Measurements from ENCODE around the gene CSTB. TPM values are rescaled to one million over a fixed set of nuclear protein-coding genes. Genes with fewer than 3 reads are reported as not detected.

CSTB gene
- total RNA-seq, 1 experiment from 2014 or later: 40.7 TPM

DNA sequence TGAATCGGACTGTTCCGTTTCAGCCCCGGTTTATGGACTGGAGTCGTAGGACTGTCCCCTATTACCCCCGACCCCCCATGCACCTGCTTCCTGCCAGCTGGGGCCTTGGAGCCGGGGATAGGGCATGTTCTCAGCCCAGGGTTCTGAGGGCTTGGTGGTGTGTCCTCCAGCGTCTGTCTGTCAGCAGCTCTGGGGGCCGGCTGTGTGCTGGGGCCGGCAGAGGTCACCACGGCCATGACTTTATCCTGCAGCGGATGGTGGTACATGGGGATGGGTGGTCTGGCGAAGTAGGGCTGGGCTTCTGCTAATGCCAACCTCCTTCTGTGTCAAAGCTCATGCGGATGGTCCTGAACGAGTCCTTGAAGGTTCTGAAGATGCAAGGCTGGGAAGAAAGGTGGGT lies 18.7 kb upstream of the CSTB start:
- no peak overlapping the region for H3T11ph ChIP-seq (ENCODE audit: low read length)
- no peak overlapping the region for H3K14ac ChIP-seq (ENCODE audit: insufficient read depth, low read length)
- H2BK15ac ChIP-seq (ENCODE audit: low read depth, low read length): no peak overlapping the region
- Mint-ChIP-seq H3K4me3 (no peak overlapping the region; a peak in 1 of 5 replicates), H3K4me1 (peaks cover 3 to 11% of the 10 kb centered on the region in 2 experiments), H3K36me3 (ENCODE audit: insufficient read depth in 1 of 3, low read depth in 3 of 3) (peaks cover 65 to 94% (median 92%) of the 10 kb centered on the region in 3 experiments), H3K27me3 (ENCODE audit: low read depth) (no peaks in the 10 kb centered on the region), H3K27ac (no peak overlapping the region), H3K9me3 (peaks cover 3% of the 10 kb centered on the region in 2 experiments; a peak in 2 of 5 replicates)
- no peak overlapping the region for H3K4ac ChIP-seq (ENCODE audit: low read depth, low read length)
- no peak overlapping the region for H3K27ac ChIP-seq (ENCODE audit: insufficient read length, low read depth, low read length)
- H2AFZ ChIP-seq (ENCODE audit: low read length): no peak overlapping the region
- no peak overlapping the region for H3K23ac ChIP-seq (ENCODE audit: insufficient read length, low read depth, low read length)
- no peak for DNase-seq
- H4K8ac ChIP-seq (replicated peaks; ENCODE audit: insufficient read length, low read depth, low read length): no peak overlapping the region
- H2BK12ac ChIP-seq (ENCODE audit: insufficient read length, low read depth, low read length): no peak overlapping the region
- no peaks in the 10 kb centered on the region for H4K20me1 ChIP-seq (ENCODE audit: control insufficient read depth, insufficient read depth, insufficient read length)
- no peak overlapping the region for H2BK120ac ChIP-seq (ENCODE audit: low read depth, low read length, poor library complexity, severe bottlenecking)
- no peaks in the 10 kb centered on the region for H3K4me1 ChIP-seq (ENCODE audit: insufficient read depth, low read length)
- H2BK20ac ChIP-seq (ENCODE audit: low read depth, low read length, poor library complexity, severe bottlenecking): no peak overlapping the region
- no peak overlapping the region for H2BK5ac ChIP-seq (ENCODE audit: insufficient read length, low read length)
- H3K79me2 ChIP-seq (ENCODE audit: insufficient read depth, low read length): peaks cover 12% of the 10 kb centered on the region; the same call in 1 of the 2 replicates
- peaks cover 4% of the 10 kb centered on the region for H3K79me1 ChIP-seq (ENCODE audit: insufficient read depth, low read depth, low read length, poor library complexity, severe bottlenecking)
- no peak overlapping the region for H3K4me2 ChIP-seq (ENCODE audit: insufficient read depth, insufficient read length, low read length)
- H3K9ac ChIP-seq (ENCODE audit: extremely low read depth, insufficient read length, low read length): no peak overlapping the region
- H3K23me2 ChIP-seq (ENCODE audit: insufficient read length, low read depth, low read length, poor library complexity, severe bottlenecking): peaks cover 5% of the 10 kb centered on the region
- H4K5ac ChIP-seq (ENCODE audit: insufficient read length, low read depth, low read length): no peak overlapping the region
- no peaks in the 10 kb centered on the region for H3K9me3 ChIP-seq (ENCODE audit: control insufficient read depth, low read depth, low read length)
- no peak for TF ChIP-seq CTCF (conservative IDR thresholded peaks at IDR 0.05)
- H2AK5ac ChIP-seq (ENCODE audit: insufficient read length, low read length): no peak overlapping the region
- H3K18ac ChIP-seq (ENCODE audit: insufficient read length, low read depth, low read length): no peak overlapping the region
- no peaks in the 10 kb centered on the region for H3K27me3 ChIP-seq (ENCODE audit: insufficient read depth, low read length)
- no peak overlapping the region for H4K91ac ChIP-seq (ENCODE audit: insufficient read length, low read depth, low read length)
- WGBS (ENCODE audit: extremely low coverage, insufficient read length, low lambda C conversion rate): no CpG with 5 or more reads among the region's 14 CpGs
- no peak overlapping the region for H3K56ac ChIP-seq (ENCODE audit: insufficient read length, low read depth, low read length)
